HCT116 (cell line): ENCODE results near the gene MEGF10. TPM values are rescaled to one million over a fixed set of nuclear protein-coding genes. Genes with fewer than 3 reads are reported as not detected.
A peak's percentile ranks its signal among the peaks of the same experiment; 100 is the strongest.

Experiments used
- ATAC-seq: fragments of 200-7000 bp; cut with Tn5 transposase; 2 replicates; pipeline ENCODE4 v1.9.1; 2020; ENCODE audit warnings: mild to moderate bottlenecking, moderate library complexity
- BruUV-seq: library from RNA; stranded (reverse); fragments of 400-500 nt; replicated peaks from 2 replicates; lab custom pipeline; 2021; lab: Mats Ljungman, UMichigan
- CTCF ChIA-PET: fragments of 300-600 bp; sonication (Branson Sonifier 250); formaldehyde crosslinking; loops from one replicate; lab custom pipeline; 2021; ENCODE audit warnings: antibody characterized with exemption; lab: Charles Lee
- POLR2A ChIA-PET: fragments of 300-600, 350-600 bp; sonication (Branson Sonifier 250); formaldehyde crosslinking; loops from one replicate; lab custom pipeline; 2021; ENCODE audit warnings: antibody characterized with exemption; lab: Charles Lee
- RAD21 ChIA-PET, 2 experiments: fragments of 300-600 bp; sonication (Branson Sonifier 250); formaldehyde crosslinking; loops; one replicate each; lab custom pipeline; 2023; ENCODE audit warnings: low total read pairs in 2 of 2; ENCODE audit not compliant: uncharacterized antibody in 2 of 2, unreplicated experiment in 2 of 2, low non-redundant PET in 1 of 2; lab: Charles Lee
- DNase-seq: peaks from one replicate; pipeline ENCODE4 v3.0.0-alpha.2; 2010; ENCODE audit warnings: low read depth, low spot score
- H2AFZ ChIP-seq: fragments of 200-600 bp; shearing (Covaris generic), sonication (generic); 2 replicates; pipeline ENCODE4 v1.6.1; 2017; ENCODE audit warnings: low read depth, mixed run types, mixed read lengths, antibody characterized with exemption, low read length; ENCODE audit not compliant: poor library complexity, severe bottlenecking
- H3K27ac ChIP-seq: 2 replicates; pipeline ENCODE4 v1.5.1; 2012; ENCODE audit warnings: low read depth, low read length
- H3K27me3 ChIP-seq: fragments of 200-600 bp; sonication (generic); 2 replicates; pipeline ENCODE4 v1.6.1; 2016; ENCODE audit warnings: mixed run types, low read length, mixed read lengths; ENCODE audit not compliant: insufficient read depth
- H3K36me3 ChIP-seq, 2 experiments: fragments of 200-500 bp in 1 of 2; fragments of 200-600 bp in 1 of 2; sonication (Bioruptor generic) in 1 of 2; sonication (generic) in 1 of 2; 2 replicates each; pipeline versions ENCODE4 v1.5.1 to v1.6.1; 2014 to 2016; ENCODE audit warnings: low read length in 2 of 2, inconsistent platforms in 1 of 2, mixed read lengths in 1 of 2, mixed run types in 1 of 2; ENCODE audit not compliant: insufficient read depth in 2 of 2, control insufficient read depth in 1 of 2
- H3K4me1 ChIP-seq, 2 experiments: fragments of 200-600 bp in 1 of 2; sonication (generic) in 1 of 2; 2 replicates each; pipeline versions ENCODE4 v1.5.1 to v1.6.1; 2012 to 2017; ENCODE audit warnings: low read length in 2 of 2, inconsistent platforms in 1 of 2, mild to moderate bottlenecking in 1 of 2, mixed read lengths in 1 of 2, mixed run types in 1 of 2, moderate library complexity in 1 of 2; ENCODE audit not compliant: insufficient read depth in 2 of 2, control insufficient read depth in 1 of 2
- H3K4me2 ChIP-seq: fragments of 200-600 bp; sonication (generic); 2 replicates; pipeline ENCODE4 v1.6.1; 2017; ENCODE audit warnings: mixed run types, low read length, mixed read lengths
- H3K4me3 ChIP-seq, 2 experiments: fragments of 200-600 bp in 1 of 2; sonication (generic) in 1 of 2; replicated peaks in 1 of 2; 2 replicates each; pipeline ENCODE4 v1.5.1; 2011 to 2016; ENCODE audit warnings: low read length in 2 of 2, control low read depth in 1 of 2, low read depth in 1 of 2, mild to moderate bottlenecking in 1 of 2, mixed read lengths in 1 of 2, mixed run types in 1 of 2
- H3K79me2 ChIP-seq: fragments of 200-600 bp; sonication (generic); 2 replicates; pipeline ENCODE4 v1.6.1; 2017; ENCODE audit warnings: mild to moderate bottlenecking, mixed run types, low read length, moderate library complexity, mixed read lengths; ENCODE audit not compliant: insufficient read depth
- H3K9ac ChIP-seq: fragments of 200-600 bp; sonication (generic); 2 replicates; pipeline ENCODE4 v1.6.1; 2016; ENCODE audit warnings: low read length, mixed read lengths
- H3K9me2 ChIP-seq: fragments of 200-600 bp; sonication (generic), shearing (Covaris generic); 2 replicates; pipeline ENCODE4 v1.6.1; 2017; ENCODE audit warnings: mixed run types, mild to moderate bottlenecking, moderate library complexity; ENCODE audit not compliant: insufficient read depth
- H3K9me3 ChIP-seq, 2 experiments: fragments of 200-500 bp in 1 of 2; fragments of 200-600 bp in 1 of 2; sonication (Bioruptor generic) in 1 of 2; sonication (generic) in 1 of 2; 2 replicates each; pipeline ENCODE4 v1.6.1; 2014 to 2017; ENCODE audit warnings: low read length in 2 of 2, mixed read lengths in 2 of 2, inconsistent platforms in 1 of 2, low read depth in 1 of 2, mild to moderate bottlenecking in 1 of 2, mixed run types in 1 of 2, moderate library complexity in 1 of 2; ENCODE audit not compliant: control insufficient read depth in 1 of 2, insufficient read depth in 1 of 2
- H4K20me1 ChIP-seq: fragments of 200-600 bp; sonication (generic), shearing (Covaris generic); 2 replicates; pipeline ENCODE4 v1.6.1; 2017; ENCODE audit warnings: mixed run types, mild to moderate bottlenecking, moderate library complexity; ENCODE audit not compliant: insufficient read depth
- CTCF ChIP-seq, 3 experiments: fragments of 200-600 bp in 1 of 3; sonication (generic) in 1 of 3; IDR thresholded peaks in 2 of 3; conservative IDR thresholded peaks in 1 of 3; 2 replicates each; pipeline ENCODE4 v1.5.1; 2012 to 2017; ENCODE audit warnings: low read depth in 2 of 3, low read length in 2 of 3, antibody characterized with exemption in 1 of 3, borderline replicate concordance in 1 of 3, control low read depth in 1 of 3, mild to moderate bottlenecking in 1 of 3, mixed read lengths in 1 of 3, mixed run types in 1 of 3, moderate library complexity in 1 of 3; ENCODE audit not compliant: insufficient read depth in 1 of 3
- ELF1 ChIP-seq: IDR thresholded peaks from 2 replicates; pipeline ENCODE4 v1.6.1; 2012; ENCODE audit warnings: low read depth, borderline replicate concordance
- MAX ChIP-seq: IDR thresholded peaks from 2 replicates; pipeline ENCODE4 v1.6.1; 2012
- intact Hi-C: fragments of 100-400 bp; cut with micrococcal nuclease; formaldehyde crosslinking; loops from 2 replicates; pipeline ENCODE4 v1.10.0; 2022
- total RNA-seq: library from RNA; stranded (reverse); gene quantifications from one replicate; pipeline ENCODE4 v1.2.1, GENCODE V29; 2021; ENCODE audit not compliant: unreplicated experiment

MEGF10 gene
- total RNA-seq, 1 experiment from 2014 or later, result 0.02 TPM

- Histone ChIP-seq H3K4me2 (peak overlapping the region; percentile 34), H3K79me2 (no peaks in the 10 kb centered on the region)
These were observed 22.8 kb downstream of the MEGF10 start for GRCh38 chr5:127313379-127313778.

More at GRCh38 chr5:127313379-127313778, 22.8 kb downstream of the MEGF10 start:
- Histone ChIP-seq H4K20me1 (no peaks in the 10 kb centered on the region), H3K9me2 (no peaks in the 10 kb centered on the region), H3K4me3 (no peak overlapping the region), H3K27me3 (no peaks in the 10 kb centered on the region), H3K9me3 (no peaks in the 10 kb centered on the region), H2AFZ (peak overlapping the region; percentile 49), H3K27ac (no peak overlapping the region), H3K4me1 (no peaks in the 10 kb centered on the region), H3K36me3 (no peaks in the 10 kb centered on the region), H3K9ac (no peak overlapping the region)
- ChIA-PET CTCF (interaction anchor here (1.1 kb wide), 1 partner anchor 55 kb away, joined by 3 read pairs; no protein-coding TSS in a partner anchor), RAD21 (no interaction called here), POLR2A (no interaction called here)
- TF ChIP-seq ELF1 (no peak), MAX (0 out of 2 replicates have a peak, but pooled peaks have one; percentile 18), CTCF (IDR thresholded peaks at IDR 0.05 in 2 of 3, conservative IDR thresholded peaks at IDR 0.05 in 1 of 3; ENCODE audit: borderline replicate concordance in 1 of 3, insufficient read depth in 1 of 3, low read depth in 2 of 3, low read length in 2 of 3) (no peak)
- ATAC-seq (no peak), DNase-seq (no peak)
- no TSS peak for BruUV-seq
- intact Hi-C loops, result loop anchor here (10.0 kb wide), 1 partner anchor 279 kb away; the partner anchor contains the start of gene MARCHF3
